ENCODE results near the gene TCF20.

Gene TCF20

GRCh38 chr22:42270510-42271190, at the start of gene TCF20:
Gene TCF20 (minus strand): TSS chr22:42270653. CDS start chr22:42215305, 55,348 bp downstream.
- in situ Hi-C loops (cut with MboI; ENCODE audit: low sequenced_read_pairs): no loop called here

DNA sequence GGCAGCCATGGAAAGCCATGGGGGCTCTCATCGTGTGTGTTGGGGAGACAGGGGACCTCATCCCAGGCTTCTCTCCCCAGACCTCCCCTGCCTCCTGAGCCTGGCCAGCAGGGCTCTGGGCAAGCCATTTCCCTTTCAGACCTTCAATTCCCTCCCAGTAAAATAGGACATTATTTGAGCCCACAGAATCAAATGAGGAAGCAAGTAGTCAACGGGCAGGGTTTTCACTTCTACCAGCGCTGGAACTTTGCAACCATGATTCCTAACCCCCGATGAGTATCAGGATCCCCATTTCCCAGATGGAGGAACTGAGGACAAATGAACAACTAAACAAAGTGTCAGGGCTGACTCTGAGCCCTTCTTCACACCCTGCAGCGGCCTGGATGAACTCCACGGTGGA, 48.9 kb upstream of the TCF20 start:
- in situ Hi-C loops (cut with MboI; ENCODE audit: low sequenced_read_pairs): no loop called here

DNA sequence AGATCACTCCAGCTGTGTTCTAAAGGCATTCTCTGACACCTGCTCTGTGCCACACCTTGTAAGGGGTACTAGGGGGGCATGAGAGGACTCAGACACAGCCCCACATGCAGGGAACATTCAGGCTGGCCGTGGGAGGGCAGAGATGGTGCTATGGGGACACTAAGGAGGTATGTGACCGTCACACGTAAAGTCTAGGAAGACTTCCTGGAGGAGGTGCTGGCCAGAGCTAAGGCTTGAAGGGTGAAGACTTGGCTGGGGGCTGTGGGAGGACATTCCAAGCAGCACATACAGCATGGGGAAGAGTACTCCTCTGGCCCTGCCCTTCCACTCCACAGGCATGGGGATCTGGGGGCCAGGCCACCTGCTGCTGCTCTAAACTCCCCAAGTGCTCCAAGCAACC, 48.5 kb upstream of the TCF20 start:
- in situ Hi-C loops (cut with MboI; ENCODE audit: low sequenced_read_pairs): no loop called here

DNA sequence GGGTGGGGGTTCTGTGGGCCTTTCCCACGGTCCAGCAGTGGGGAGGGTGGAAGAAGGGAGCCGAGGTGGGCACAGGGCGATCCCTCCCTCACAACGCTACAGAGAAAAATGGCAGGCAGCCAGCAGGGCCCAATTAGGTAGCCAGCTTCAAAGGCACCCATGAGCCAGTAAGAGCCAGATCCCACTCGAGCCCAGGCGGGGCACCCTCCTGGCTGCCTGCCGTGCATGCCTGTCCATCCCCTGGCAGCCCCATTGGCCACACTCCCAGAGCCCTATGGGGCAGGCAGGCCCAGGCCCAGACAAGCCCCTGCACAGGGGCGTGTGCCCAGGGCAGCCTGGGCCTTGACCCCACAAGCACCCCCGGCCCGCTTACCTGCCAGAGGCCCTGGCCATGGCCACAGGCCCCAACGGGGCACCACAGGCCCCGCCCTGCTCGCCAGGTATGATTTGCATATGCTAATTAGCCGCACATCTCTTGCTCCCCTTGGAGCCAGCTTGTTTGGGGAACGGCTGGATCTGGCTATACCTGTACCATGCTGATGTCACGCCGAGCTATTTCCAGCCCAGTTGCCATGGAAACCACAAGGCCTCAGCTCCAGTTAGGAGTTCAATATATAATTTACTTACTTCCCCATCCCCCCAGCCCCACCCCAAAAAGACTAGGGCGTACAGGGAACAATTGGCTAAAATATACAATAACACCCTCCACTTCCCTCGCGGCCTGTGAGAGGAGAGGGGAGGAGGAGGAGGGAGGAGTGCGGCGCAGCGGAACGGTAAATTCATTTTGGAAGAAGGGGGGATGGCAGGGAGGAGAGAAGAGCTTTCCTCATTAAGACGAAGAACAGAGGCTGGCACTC, 47.5 kb upstream of the TCF20 start:
- in situ Hi-C loops (cut with MboI; ENCODE audit: low sequenced_read_pairs): no loop called here

- in situ Hi-C loops (cut with MboI; ENCODE audit: low sequenced_read_pairs): no loop called here
Observed at GRCh38 chr22:42317008-42317407, 46.6 kb upstream of the TCF20 start.

DNA sequence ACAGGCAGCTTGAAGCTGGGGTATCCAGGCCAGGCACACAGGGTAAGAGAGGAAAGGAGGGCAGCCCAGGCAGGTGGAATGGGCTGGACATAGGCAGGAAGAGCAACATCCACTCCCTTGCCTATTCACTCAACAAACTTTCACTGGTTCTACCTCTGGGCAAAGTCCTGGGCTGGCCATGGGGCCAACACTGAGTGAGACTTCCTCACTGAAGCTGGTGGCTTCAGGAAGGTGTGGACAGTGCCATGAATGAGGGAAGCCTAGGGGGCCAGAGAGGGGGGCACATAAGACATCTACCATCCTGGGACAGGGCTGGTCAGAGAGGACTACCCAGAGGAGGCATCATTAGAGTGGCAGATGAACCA, 44.9 kb upstream of the TCF20 start:
- in situ Hi-C loops (cut with MboI; ENCODE audit: low sequenced_read_pairs): no loop called here

GRCh38 chr22:42314709-42315391, 44.4 kb upstream of the TCF20 start:
- in situ Hi-C loops (cut with MboI; ENCODE audit: low sequenced_read_pairs): no loop called here

DNA sequence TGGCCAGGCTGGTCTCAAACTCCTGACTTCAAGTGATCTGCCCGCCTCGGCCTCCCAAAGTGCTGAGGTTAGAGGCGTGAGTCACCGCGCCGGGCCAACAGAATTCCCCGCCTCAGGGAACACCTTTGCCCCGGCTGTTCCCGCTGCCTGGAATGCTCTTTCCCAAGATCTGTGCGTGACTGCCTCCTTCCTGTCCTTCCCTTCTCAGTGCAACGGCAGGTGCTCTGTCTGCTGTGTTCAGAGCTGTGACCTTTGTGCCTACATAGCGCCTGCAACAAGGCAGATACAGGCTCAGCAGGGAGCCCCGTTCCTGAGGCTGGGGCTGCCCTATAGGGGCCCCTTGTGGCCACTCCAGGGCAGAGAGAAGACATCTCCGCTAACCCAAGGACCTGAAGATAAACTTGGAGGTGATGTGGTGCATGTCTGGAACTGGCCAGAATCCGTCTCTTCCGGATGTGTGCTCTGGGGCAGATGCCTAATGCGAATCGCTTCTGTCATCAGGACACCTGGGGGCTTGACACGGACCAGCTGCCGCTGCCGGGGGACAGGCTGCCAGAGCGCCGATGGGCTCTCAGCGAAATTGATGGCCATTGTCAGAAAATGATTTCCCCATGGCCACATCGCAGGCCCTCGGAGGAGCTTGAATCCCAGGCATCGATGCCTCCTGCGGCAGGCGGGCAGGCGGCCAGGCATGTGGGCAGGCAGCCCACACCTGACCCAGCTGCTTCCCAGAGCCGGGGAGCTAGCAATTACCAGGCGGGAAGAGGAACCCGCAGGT, 43.5 kb upstream of the TCF20 start:
- in situ Hi-C loops (cut with MboI; ENCODE audit: low sequenced_read_pairs): no loop called here

- in situ Hi-C loops (cut with MboI; ENCODE audit: low sequenced_read_pairs): no loop called here
Observed at GRCh38 chr22:42313204-42313603, 42.8 kb upstream of the TCF20 start.

- in situ Hi-C loops (cut with MboI; ENCODE audit: low sequenced_read_pairs): no loop called here
Observed at GRCh38 chr22:42310291-42311015, 40.0 kb upstream of the TCF20 start.

DNA sequence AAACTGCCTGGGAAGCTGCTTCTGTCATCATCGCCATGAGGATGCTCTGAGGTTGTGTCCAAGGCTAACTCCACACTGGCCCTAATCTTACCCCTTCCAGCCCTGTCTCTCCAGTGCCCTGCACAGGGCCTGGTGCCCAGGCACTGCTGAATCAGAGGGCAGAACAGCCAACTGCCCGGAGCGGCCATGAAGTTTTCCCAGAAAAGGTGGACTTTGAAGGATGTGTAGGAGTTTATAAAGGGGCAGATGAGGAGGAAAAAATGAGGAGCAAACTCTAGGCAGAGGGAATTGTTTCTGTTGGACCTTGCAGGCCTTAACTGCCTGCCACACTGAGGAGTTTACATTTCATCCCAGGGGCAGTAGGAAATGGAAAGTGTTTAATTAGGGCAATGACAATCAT, 39.4 kb upstream of the TCF20 start:
- in situ Hi-C loops (cut with MboI; ENCODE audit: low sequenced_read_pairs): no loop called here

- in situ Hi-C loops (cut with MboI; ENCODE audit: low sequenced_read_pairs): no loop called here
Observed at GRCh38 chr22:42308892-42309468, 38.5 kb upstream of the TCF20 start.

DNA sequence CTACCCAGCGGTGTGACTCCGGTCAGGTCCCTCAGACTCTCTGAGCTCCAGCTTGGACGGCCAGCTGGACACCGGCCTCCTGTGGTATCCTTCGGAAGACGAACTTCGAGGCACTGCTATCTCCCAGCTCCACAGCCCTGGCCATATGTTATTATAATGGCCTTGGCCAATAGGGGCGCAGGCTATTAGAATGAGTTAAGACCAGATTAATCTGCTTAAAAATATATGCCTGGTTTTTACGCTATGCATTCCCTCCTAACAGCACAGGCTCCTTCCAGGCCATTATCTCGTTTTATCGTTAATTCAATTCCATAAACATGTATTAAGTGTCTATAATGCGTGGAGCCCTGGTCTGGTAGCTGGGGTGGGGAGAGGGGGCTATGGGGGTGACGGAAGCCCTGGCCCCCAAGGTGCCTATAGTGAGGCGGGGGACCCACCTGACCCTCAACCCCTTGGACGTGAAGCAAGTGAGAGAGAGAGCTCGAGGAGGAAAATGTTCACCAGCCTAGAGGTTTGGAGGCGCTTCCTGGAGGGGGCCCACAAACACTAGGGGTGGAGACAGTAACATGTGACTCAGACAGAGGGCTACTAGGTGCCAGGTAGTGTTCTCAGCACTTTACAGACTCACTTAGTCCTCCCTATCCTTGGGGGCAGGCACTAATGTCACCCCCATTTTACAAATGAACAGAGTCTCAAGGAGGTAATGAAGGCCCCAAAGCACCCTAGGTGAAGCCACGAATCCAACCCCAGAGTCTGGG, 37.5 kb upstream of the TCF20 start:
- in situ Hi-C loops (cut with MboI; ENCODE audit: low sequenced_read_pairs): no loop called here

GRCh38 chr22:42306010-42306409, 35.6 kb upstream of the TCF20 start:
- in situ Hi-C loops (cut with MboI; ENCODE audit: low sequenced_read_pairs): no loop called here

DNA sequence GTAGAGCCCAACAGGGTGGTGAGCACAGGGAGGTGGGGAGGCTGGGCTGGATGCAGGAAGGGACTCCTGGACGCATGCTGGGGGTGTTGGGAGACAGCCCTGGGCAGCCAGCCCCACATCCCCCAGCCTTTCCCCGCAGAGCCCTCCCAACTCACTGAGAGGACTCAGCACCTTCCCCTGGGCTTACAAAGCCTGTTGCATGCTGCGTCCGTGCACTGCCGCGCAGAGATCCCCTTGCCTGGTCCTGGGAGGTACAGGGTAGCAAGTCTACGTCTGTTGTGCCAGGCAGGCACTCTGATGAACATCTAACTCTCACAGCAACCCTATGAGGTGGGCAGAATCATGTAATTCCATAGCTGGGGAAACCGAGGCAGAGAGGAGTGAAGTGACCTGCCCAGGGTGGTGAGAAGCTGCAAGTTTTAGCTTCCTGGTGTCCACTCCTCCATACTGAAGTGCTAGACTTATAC, 33.9 kb upstream of the TCF20 start:
- in situ Hi-C loops (cut with MboI; ENCODE audit: low sequenced_read_pairs): no loop called here

DNA sequence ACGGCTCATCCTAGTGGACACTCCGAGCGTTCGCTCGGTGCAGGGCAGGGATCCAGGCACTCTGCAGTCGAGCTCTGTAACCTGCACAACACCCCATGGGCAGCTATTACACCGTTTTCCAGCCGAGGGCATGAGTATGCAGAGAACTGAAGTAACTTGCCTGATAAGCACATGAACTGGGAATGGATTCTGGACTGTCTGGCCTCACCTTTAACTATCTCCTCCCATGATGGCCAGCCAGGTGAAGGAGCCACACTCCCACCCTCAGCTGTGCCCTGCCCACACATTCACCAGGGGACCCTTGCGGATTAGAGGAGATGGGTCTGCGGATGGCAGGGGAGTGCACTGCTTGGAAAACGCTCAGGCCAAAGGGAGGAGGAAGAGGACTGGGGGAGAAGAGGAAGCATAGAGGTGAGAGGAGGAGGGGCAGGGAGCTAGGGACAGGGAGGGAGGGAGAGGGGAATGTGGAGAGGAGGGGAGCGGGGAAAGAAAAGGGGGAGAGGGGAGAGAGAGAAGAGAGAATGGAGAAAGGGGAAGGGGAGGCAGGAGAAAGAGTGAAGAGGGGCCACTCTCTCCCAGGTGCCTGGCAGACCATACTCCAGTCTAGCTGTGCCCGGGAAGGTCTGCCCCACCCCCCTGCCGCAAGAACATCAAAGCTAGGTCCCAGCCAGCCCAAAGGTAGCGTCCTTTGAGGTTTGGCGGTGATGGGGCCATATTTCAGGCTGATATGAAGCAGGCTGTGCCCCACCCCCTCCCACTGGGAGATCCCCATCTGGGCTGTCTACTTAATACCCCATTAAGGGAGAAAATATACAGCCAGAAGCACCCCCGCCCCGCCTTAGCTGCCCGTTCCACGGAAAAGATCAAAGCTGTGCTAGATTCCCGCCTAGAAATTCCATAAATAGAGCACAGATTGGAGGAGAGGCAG, 33.2 kb upstream of the TCF20 start:
- in situ Hi-C loops (cut with MboI; ENCODE audit: low sequenced_read_pairs): no loop called here

GRCh38 chr22:42301742-42302102, 31.3 kb upstream of the TCF20 start:
- in situ Hi-C loops (cut with MboI; ENCODE audit: low sequenced_read_pairs): no loop called here

GRCh38 chr22:42301077-42301741, 30.8 kb upstream of the TCF20 start:
- in situ Hi-C loops (cut with MboI; ENCODE audit: low sequenced_read_pairs): no loop called here

Measured in HL-60/S4 treated with phorbol 12-myristate 13-acetate at 8.2 ng/mL for 4 days and 3 days (cell line).